ENCODE results near the gene ZNF575. TPM values are rescaled to one million over a fixed set of nuclear protein-coding genes. Genes with fewer than 3 reads are reported as not detected.

Gene ZNF575, protein sequence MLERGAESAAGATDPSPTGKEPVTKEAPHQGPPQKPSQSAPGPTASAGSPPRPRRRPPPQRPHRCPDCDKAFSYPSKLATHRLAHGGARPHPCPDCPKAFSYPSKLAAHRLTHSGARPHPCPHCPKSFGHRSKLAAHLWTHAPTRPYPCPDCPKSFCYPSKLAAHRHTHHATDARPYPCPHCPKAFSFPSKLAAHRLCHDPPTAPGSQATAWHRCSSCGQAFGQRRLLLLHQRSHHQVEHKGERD
- 0.20 and 0.22 TPM in 2 replicates for total RNA-seq

DNA sequence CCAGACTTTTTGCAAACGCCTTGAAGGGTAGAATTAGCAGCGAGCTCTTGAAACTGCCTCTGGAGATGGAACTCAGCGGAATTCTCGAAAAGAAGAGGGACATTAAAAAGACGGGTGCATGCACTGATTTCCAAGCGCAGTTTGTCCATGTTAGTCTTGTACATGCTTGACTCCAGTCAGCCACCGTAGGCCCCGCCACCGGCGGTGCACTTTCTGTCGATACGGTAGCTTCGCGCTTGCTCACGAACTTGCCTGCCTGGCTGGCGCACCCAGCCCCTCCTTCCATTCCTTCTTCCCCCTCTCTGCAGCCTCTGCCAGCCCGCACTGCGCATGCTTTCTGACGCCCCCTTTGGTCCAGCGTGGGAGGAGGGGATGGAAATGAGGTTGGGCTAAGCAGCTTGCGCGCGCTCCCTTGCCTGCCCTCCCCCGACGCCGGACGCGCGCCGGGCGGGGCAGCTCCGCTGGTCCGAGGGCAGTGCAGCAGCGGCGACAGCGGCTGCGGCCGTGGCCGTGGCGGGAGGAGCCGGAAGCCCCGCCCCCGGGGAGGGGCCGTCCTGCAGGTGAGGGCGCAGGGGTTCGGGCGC lies at the start of gene ZNF575:
Gene ZNF575 (plus strand): TSS at position 227 of the 584 bp plus-strand sequence. CDS start 1,235 bp downstream, outside the sequence.
- DNase-seq (ENCODE audit: low read depth in 2 of 2) = peak; percentile 89 to 95

DNA sequence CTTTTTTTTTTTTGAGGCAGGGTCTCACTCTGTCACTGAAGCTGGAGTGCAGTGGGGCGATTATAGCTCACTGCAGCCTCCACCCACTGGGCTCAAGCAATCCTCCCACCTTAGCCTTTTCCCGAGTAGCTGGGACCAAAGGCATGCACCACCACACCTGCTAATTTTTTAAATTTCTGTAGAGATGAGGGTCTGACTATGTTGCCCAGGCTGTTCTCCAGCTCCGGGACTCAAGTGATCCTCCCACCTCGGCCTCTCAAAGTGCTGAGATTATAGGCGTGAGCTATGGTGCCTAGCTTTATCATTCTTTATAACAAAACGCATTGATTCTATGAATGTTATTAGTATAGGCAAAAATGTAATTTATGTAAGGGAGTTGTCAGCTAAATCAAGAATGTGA lies 49.7 kb upstream of the ZNF575 start:
- DNase-seq (ENCODE audit: low read depth in 2 of 2) = no peak

DNA sequence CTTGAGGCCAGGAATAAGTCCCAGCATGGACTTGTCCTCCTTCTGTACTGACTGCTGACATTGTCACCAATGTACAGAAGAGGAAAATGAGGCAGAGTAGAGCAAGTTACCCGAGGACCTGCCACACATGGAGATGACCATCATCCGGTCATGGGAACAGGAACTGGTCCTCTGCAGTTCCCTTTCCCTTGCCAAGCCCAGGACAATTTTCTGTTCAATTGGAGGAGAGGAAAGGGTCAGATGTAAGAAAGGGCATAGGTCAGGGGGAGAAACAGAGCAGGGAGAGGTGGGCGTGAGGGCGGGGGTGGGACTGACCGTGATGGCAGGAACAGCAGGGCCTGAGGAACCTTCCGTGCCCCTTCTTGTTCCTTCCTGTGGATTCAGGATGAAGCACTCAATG lies 47.0 kb upstream of the ZNF575 start:
- peak in 1 of 2 donors; percentile 56 for DNase-seq (ENCODE audit: low read depth in 2 of 2)

DNA sequence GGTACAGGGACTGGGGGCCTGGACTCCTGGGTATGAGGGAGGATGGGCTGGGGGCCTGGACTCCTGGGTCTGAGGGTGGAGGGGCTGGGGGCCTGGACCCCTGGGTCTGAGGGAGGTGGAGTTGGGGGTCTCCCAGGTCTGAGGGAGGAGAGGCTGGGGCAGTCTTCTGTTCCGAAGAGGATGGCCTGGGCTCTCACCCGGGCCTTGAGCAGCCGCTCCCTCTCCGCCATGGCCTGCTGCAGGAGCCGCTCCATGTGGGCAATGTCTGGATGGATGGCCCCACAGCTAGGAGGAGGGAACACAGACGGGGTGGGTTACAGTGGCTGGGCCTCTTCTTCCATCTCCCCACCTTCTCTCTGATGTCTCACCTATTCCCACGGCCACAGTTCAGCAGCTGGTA lies 46.6 kb upstream of the ZNF575 start:
- no peak for DNase-seq (ENCODE audit: low read depth in 2 of 2)

DNA sequence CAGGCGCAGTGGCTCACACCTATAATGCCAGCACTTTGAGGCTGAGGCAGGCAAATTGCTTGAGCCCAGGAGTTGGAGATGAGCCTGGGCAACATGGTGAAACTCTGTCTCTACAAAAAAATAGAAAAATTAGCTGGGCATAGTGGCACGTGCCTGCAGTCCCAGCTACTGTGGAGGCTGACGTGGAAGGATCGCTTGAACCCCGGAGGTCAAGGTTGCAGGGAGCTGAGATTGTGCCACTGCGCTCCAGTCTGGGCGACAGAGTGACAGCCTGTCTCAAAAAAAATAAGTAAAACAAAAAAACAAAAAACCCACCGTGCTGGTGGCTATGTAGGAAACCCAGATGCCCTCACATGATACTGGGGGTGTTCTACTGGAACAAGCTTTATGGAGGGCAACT lies 44.8 kb upstream of the ZNF575 start:
- DNase-seq (ENCODE audit: low read depth in 2 of 2) = no peak

DNA sequence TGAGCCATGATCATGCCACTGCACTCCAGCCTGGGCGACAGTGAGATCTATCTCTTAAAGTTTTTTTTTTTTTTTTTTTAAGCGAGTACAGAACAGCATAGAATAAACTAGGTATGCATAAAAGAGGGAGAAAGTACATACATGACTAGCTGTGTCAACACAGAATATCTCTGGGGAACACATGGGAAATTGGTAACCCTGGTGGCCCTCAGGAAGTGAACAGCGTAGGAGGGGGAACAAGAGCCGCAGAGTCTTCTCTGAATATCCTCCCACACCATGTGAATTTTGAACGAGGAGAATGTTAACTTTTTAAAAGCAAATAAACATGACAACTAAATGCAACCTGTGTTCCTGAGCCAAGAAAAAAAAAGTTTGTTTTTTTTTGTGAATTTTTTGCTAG lies 43.7 kb upstream of the ZNF575 start:
- DNase-seq (ENCODE audit: low read depth in 2 of 2) = peak in 1 of 2 donors; percentile 88

DNA sequence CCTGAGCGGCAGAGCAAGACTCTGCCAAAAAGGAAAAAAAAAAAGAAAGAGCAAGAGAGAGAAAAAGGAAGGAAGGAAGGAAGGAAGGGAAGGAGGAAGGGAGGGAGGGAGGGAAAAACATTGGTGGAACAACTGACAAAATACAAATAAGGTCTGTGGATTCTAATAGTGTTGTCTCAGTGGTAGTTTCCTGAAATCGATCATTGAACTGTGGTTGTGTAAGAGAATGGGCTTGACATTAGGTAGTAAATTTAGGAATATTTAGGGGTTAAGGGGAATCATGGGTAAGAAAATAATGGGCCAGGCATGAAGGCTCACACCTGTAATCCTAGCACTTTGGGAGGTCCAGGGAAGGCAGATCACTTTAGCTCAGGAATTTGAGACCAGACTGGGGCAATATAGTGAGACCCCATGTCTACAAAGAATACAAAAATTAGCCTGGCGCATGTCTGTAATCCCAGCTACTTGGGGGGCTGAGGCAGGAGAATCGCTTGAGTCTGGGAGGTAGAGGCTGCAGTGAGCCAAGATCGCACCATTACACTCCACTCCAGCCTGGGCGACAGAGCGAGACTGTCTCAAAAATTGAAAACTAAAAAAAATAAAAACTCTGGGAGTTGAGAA lies 42.9 kb upstream of the ZNF575 start:
- no peak for DNase-seq (ENCODE audit: low read depth in 2 of 2)

DNA sequence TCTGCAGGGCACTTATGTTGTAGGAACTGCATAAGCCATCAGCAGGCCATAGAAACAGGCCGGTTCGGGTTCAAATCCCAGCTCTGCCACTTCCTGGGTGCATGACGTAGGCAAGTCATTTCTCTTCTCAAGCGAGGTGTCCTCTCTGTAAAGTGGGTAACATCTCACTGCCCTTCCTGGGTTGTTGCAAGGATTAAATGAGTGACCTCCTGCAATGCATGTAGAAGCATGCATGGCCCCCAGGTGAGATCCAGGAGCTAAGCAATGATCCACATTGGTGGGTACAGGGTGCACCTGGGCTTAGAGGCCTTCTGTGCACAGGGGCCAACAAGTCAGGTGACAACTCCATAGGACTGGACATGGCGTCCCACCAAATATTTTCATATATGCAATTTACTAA lies 42.2 kb upstream of the ZNF575 start:
- no peak for DNase-seq (ENCODE audit: low read depth in 2 of 2)

DNA sequence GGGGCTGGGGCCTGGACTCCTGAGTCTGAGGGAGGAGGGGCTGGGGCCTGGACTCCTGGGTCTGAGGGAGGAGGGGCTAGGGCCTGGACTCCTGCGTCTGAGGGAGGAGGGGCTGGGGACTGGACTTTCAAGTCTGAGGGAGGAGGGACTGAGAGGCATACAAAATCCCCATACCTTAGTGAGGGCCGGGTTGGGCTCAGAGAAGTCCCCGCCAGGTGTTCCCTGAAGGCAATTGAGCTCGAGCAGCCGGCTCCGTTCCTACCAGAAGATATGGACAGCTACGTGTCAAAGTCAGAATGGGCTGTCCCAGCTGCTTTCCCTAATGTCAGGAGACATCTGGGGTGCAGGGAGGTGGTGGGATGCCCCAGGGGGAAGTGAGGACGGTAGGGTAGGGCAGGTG lies 37.9 kb upstream of the ZNF575 start:
- DNase-seq (ENCODE audit: low read depth in 2 of 2) = no peak

DNA sequence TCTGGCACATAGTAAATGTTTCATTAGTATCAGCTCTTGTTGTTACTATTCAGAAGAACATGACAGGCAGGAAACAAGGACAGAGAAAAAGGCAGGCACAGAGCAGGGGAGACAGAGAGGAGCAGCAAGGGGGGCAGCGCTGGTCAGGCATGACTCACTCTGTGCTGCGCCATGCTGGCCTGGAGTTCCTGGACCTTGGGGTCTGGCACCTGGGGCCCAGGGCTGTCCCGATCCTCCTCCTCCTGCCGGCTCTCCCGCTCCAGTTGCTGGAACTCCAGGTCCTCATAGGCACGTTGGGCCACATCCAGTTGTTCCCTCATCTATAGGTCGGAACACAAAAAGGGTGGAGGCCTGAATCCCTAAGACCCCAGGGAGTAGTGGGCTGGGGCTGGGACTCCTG lies 36.0 kb upstream of the ZNF575 start:
- no peak for DNase-seq (ENCODE audit: low read depth in 2 of 2)

DNA sequence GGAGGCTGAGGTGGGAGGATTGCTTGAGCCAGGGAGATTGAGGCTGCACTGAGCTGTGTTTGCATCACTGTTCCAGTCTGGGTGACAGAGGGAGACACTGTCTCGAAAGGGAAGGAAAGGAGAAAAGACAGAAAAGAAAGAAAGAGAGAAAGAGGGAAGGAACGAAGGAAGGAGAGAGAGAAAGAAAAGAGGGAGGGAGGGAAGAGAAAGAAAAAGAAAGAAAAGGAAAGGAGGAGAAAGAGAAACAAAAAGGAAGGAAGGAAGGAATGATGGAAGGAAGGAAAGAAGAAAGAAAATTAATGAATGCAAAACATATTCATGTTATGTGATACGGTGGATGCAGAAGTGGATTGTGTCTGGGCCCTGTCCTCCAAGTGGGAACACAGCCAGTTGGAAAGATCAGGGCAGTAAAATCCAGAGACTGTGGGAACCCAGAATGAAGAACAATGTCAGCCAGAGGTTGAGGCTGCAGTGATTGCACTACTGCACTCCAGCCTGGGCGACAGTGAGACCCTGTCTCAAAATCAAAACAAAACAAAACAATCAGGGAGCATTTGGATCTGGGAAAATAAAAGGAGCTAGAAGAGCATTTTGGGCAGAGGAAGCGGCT lies 34.6 kb upstream of the ZNF575 start:
- DNase-seq (ENCODE audit: low read depth in 2 of 2) = peak in 1 of 2 donors; percentile 76

DNA sequence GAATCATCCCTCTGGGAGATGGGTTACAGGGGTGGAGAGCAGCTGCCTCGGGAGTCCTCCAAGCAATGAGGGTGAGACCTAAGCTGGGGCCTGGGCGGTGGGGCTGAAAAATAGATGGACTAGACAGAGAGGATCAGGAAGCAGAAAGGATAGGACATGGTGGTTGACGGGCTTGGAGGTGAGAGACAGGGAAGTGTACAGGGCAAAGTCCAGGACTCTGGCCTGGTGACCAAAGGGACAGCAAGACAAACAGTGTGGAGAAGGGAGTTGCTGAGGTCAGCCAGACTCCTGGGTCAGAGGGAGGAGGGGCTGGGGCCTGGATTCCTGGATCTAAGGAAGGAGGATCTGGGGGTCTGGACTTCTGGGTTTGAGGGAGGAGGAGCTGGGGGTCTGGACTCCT lies 33.9 kb upstream of the ZNF575 start:
- no peak for DNase-seq (ENCODE audit: low read depth in 2 of 2)

DNA sequence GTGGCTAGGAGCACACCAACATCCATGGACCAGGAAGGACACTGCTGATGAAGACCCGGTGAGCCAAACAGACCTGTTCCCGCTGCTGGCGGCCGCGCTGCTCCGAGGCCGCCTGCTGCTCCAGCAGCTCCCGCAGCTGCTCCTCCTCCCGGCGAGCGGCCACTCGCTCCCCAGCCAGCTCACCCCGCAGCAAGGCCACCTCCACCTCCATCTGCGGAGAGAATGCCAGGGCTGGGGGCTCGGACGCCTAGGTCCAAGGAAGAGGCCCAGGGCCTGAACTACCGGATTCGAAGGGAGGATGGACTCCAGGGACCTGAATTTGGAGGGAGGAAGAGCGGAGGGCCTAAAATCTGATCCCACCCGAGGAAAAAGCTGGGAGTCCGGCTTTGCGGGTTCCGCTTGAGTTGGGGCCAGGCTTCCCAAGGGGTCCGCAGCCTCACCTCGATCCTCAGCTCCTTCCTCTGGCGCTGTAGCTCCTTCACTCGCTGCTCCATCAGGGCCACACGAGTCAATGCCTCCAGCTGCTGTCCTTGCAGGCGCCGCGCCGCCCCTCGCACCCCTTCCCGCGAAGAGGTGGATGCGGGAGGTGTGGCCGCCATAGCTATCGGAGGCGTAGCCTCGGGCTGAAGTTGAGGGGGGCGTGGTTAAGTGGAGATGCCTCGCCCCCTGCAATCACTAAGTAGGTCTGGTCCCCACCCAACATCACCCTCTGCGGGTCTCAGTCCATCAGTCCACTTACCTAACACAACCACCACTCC lies 31.1 kb upstream of the ZNF575 start:
- no peak for DNase-seq (ENCODE audit: low read depth in 2 of 2)

DNA sequence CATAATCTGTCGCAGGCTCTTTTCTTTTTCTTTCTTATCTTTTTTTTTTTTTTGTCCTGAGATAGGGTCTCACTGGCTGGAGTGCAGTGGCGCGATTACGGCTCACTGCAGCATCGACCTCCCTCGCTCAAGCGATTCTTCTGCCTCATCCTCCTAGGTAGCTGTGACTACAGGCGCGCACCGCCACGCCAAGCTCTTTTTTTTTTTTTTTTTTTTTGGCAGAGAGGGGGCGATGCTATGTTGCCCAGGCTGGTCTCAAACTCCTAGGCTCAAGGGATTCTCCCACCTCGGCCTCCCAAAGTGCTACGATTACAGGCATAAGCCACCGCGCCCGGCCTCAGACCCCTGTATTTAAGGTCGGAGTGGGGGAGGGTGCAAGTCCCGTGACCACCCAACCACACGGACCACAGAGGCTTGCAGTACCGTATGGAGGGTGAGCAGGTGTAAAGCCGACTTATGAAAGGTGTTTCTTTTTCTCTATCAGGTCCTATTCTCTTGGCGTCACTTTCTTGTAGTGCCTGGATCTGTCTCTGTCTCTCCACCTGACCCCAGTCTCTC lies 30.5 kb upstream of the ZNF575 start:
- DNase-seq (ENCODE audit: low read depth in 2 of 2) = no peak

DNA sequence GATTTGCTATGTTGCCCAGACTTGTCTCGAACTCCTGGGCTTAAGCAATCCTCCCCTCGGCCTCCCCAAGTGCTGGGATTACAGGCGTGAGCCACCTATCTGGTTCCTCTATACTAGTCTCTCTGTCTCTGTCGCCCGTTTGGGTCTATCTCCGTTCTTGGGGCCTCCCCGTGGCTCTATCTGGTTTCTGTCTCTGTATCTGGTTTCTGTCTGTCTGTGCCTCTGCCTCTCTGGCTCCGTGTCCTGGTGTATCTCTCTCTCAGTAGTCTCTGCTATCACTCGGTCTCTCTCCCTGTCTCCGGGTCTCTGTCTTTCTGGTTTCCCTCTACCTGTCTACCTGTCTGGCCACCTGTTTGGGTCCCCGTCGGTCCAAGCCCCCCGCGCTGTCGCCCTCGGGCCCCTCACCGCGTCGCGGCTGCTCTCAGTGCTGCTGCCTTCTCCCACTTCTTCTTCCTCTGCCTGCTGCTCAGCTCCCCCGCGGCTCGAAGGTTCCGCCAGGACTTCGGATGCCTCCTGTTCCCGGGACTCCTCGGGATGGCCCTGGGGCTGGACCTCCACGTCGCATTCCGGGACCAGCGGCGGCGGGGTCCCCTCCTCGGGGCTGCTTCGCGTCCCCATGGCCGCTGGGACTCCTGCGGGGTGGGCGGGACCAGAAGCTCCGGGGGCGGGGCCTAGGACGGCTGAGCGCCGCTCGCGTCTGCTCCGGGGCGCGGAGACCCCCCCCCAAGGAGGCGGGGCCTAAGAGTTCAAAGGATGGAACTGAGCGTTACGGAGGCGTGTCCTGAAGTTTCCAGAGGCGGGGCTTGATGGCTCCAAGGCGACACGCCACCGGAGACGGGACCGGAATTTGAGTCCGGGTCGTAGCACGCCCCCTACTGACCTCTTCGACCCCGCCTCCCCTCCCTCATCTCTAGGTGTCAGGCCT lies 29.2 kb upstream of the ZNF575 start:
- DNase-seq (ENCODE audit: low read depth in 2 of 2) = peak; percentile 91 to 96

DNA sequence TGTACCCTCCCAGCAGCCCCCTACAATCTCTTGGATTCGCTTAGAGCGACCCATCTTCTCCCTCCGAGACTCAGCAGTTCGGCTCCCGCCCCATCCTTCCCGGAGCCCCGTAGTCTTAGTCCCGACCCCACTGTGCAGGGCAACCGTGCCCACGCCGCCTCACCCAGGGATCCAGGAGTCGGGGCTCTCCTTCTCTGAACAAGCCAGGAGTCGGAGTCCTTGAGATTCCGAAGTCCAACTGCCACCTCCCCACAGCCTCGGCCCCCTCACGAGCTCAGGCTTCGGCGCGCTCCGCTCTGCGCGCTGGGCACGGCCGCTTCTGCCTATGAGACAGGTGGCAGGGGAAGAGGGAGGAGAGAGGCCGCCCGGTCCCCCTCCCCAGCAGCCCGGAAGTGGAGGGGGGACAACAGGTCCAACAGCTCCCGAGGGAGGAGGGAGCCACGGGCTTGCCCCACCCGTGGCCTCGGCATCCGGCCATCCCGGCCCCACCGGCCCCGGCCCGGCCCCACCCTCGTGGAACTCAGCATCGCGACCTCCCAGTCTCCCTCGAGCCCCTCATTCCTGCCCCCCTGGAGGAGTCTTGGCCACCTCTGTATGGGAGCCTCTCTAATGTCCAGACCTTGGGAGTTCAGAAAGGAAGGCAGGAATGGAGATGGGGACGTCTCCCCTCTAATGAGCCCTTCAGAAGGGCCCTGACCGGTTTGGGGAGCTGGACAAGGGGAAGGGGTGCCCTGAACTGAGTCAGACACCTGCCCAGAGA lies 28.4 kb upstream of the ZNF575 start, which contains the start of gene PHLDB3:
Gene PHLDB3 (minus strand): TSS at position 321 of the 760 bp plus-strand sequence. CDS start 628 bp downstream, outside the sequence.
- peak in 1 of 2 donors; percentile 63 for DNase-seq (ENCODE audit: low read depth in 2 of 2)

DNA sequence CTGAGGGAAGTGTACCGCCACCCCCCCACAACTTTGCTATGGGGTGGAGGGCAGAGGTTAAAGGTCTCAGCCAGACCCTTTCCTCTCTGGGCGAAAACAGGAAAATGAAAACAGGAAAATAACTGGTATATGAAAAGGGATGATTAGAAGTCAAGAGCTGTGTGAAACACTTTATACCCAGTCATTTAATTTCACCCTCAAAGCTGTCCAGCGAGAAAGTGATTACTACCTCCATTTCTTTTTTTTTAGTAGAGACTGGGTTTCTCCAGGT lies 27.9 kb upstream of the ZNF575 start:
- DNase-seq (ENCODE audit: low read depth in 2 of 2) = no peak

DNA sequence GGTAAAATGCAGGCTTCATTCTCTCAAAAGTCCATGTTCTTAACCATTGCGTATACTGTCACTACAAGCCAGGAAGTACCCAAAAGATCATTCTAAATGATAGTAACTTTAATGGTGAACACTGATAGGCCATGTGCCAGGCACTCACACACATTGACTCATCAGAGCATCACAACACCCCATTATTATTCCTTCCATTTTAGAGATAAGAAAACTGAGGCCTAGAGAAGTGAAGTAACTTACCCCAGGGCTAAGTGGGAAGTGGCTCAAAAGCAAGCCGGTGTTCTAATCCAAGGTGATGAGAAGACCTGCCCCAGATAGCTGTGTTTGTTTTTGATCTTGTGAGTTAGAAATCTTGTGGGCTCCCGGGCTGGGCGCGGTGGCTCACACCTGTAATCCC lies 27.0 kb upstream of the ZNF575 start:
- no peak for DNase-seq (ENCODE audit: low read depth in 2 of 2)

DNA sequence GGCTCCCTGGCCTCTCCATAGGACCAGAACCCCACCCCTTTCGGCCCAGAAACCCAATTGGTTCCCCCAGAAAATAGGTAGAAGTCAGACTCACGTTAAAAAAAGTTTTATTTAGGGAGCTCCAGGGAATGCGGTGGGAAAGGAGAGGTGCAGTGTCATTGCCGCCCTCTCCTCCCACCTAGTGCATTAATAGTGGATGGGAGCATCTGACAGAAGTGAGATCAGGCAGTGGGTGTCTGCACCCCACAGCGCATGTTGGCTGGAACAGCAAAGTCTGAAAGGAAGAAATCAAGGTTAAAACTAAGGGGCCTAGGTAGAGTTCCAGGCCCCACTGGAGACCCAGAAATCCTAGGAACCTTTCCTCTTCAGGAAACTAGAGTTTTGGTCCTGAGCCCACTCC lies 26.4 kb upstream of the ZNF575 start:
- DNase-seq (ENCODE audit: low read depth in 2 of 2) = no peak

DNA sequence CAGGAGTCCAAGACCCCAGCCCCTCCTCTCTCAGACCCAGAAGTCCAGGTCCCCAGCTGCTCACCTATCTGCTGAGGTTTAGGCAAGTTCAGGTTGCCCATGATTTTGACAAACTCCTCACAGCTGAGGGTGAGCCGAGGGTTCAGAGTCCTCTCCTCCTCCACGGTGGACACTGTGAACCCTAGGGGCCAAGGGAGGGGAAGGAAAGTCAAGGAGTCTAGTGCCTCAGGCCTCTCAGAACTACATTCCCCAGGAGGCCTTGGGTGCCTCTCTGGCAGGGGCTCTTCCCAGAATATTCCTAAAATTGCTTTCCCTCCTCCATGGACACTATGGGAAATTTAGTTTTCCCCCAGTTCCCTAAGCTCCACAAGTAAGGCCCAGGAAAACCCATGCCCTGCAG lies 25.1 kb upstream of the ZNF575 start:
- no peak for DNase-seq (ENCODE audit: low read depth in 2 of 2)

All from lung microvascular endothelial cell (primary cell).